CD14-positive monocyte (primary cell): ENCODE measurements around the gene NAA25. TPM values are rescaled to one million over a fixed set of nuclear protein-coding genes. Genes with fewer than 3 reads are reported as not detected.
A peak's percentile ranks its signal among the peaks of the same experiment; 100 is the strongest.

Experiments used
- DNase-seq, 3 donors: peaks; one replicate each; pipeline ENCODE4 v3.0.0-alpha.2; 2011 to 2022
- H2AFZ ChIP-seq: 2 replicates; pipeline ENCODE4 v1.6.0; 2012; ENCODE audit warnings: mild to moderate bottlenecking, low read depth, low read length, inconsistent platforms; ENCODE audit not compliant: insufficient read depth, poor library complexity, severe bottlenecking
- H3K27ac ChIP-seq, 2 donors: 1 replicate in 1 of 2; 2 replicates in 1 of 2; pipeline ENCODE4 v1.5.1; 2012 to 2013; ENCODE audit warnings: low read length in 2 of 2, control low read depth in 1 of 2, inconsistent platforms in 1 of 2, low read depth in 1 of 2, mild to moderate bottlenecking in 1 of 2
- H3K27me3 ChIP-seq, 2 donors: one replicate each; pipeline versions ENCODE4 v1.6.0 to v1.6.1; 2011 to 2013; ENCODE audit warnings: low read length in 2 of 2; ENCODE audit not compliant: control insufficient read depth in 2 of 2, insufficient read depth in 2 of 2
- H3K36me3 ChIP-seq, 2 donors: replicated peaks in 1 of 2; 1 replicate in 1 of 2; 2 replicates in 1 of 2; pipeline versions ENCODE4 v1.5.1 to v1.6.1; 2012 to 2013; ENCODE audit warnings: low read length in 2 of 2, control low read depth in 1 of 2, inconsistent platforms in 1 of 2, mild to moderate bottlenecking in 1 of 2; ENCODE audit not compliant: insufficient read depth in 2 of 2, control insufficient read depth in 1 of 2
- H3K4me1 ChIP-seq, 2 donors: 1 replicate in 1 of 2; 2 replicates in 1 of 2; pipeline versions ENCODE4 v1.5.1 to v1.6.1; 2012 to 2013; ENCODE audit warnings: low read length in 2 of 2, control low read depth in 1 of 2, inconsistent platforms in 1 of 2, mild to moderate bottlenecking in 1 of 2, moderate library complexity in 1 of 2; ENCODE audit not compliant: insufficient read depth in 2 of 2, control insufficient read depth in 1 of 2
- H3K4me2 ChIP-seq: replicated peaks from 2 replicates; pipeline ENCODE3; 2012; ENCODE audit warnings: low read length, moderate library complexity, mild to moderate bottlenecking; ENCODE audit not compliant: poor library complexity, severe bottlenecking; ENCODE audit errors: extremely low read depth
- H3K4me3 ChIP-seq, 3 experiments: fragments of 200-600 bp in 1 of 3; sonication (generic) in 1 of 3; replicated peaks in 1 of 3; 1 replicate in 2 of 3; 2 replicates in 1 of 3; pipeline ENCODE4 v1.5.1; 2011 to 2013; ENCODE audit warnings: low read length in 3 of 3, mild to moderate bottlenecking in 3 of 3, control low read depth in 2 of 3, low read depth in 2 of 3, inconsistent platforms in 1 of 3, moderate library complexity in 1 of 3
- H3K79me2 ChIP-seq: 2 replicates; pipeline ENCODE4 v1.6.0; 2012; ENCODE audit warnings: mild to moderate bottlenecking, control low read depth, inconsistent platforms, low read length, moderate library complexity; ENCODE audit not compliant: insufficient read depth
- H3K9ac ChIP-seq: 2 replicates; pipeline ENCODE4 v1.6.0; 2017; ENCODE audit warnings: low read length, mild to moderate bottlenecking; ENCODE audit not compliant: insufficient read depth, poor library complexity, severe bottlenecking
- H3K9me3 ChIP-seq, 2 donors: replicated peaks in 1 of 2; 1 replicate in 1 of 2; 2 replicates in 1 of 2; pipeline versions ENCODE4 v1.5.1 to v1.6.1; 2012 to 2013; ENCODE audit warnings: low read length in 2 of 2, control low read depth in 1 of 2; ENCODE audit not compliant: control insufficient read depth in 1 of 2, insufficient read depth in 1 of 2
- H4K20me1 ChIP-seq: 2 replicates; pipeline ENCODE4 v1.6.0; 2012; ENCODE audit warnings: mild to moderate bottlenecking, low read length, control low read depth, moderate library complexity; ENCODE audit not compliant: insufficient read depth
- H3K27ac Mint-ChIP-seq, 7 donors: one replicate each; pipeline ENCODE4 v1.8.0; 2020; ENCODE audit warnings: mild to moderate bottlenecking in 7 of 7, mixed read lengths in 7 of 7, moderate library complexity in 6 of 7, inconsistent platforms in 2 of 7
- H3K27me3 Mint-ChIP-seq, 3 donors: one replicate each; pipeline ENCODE4 v1.8.0; 2021 to 2022; ENCODE audit warnings: low read depth in 3 of 3, mild to moderate bottlenecking in 3 of 3, mixed read lengths in 3 of 3, moderate library complexity in 3 of 3, inconsistent platforms in 1 of 3
- H3K36me3 Mint-ChIP-seq, 2 donors: one replicate each; pipeline ENCODE4 v1.8.0; 2020; ENCODE audit warnings: mixed read lengths in 2 of 2, inconsistent platforms in 1 of 2, mild to moderate bottlenecking in 1 of 2
- H3K4me1 Mint-ChIP-seq: one replicate; pipeline ENCODE4 v1.8.0; 2020; ENCODE audit warnings: mild to moderate bottlenecking, mixed read lengths
- H3K4me3 Mint-ChIP-seq, 2 donors: one replicate each; pipeline ENCODE4 v1.8.0; 2020; ENCODE audit warnings: mild to moderate bottlenecking in 2 of 2, mixed read lengths in 2 of 2, moderate library complexity in 1 of 2
- H3K9me3 Mint-ChIP-seq, 7 donors: one replicate each; pipeline ENCODE4 v1.8.0; 2020 to 2022; ENCODE audit warnings: mixed read lengths in 7 of 7, mild to moderate bottlenecking in 6 of 7, moderate library complexity in 6 of 7, inconsistent platforms in 2 of 7
- CTCF ChIP-seq: fragments of 200-600 bp; IDR thresholded peaks from one replicate; pipeline ENCODE4 v1.8.0; 2022; ENCODE audit warnings: antibody characterized with exemption, mild to moderate bottlenecking
- WGBS: methylation state at CpG from one replicate; pipeline ENCODE4 v1.1.5; 2013; ENCODE audit warnings: missing lambda C conversion rate; ENCODE audit not compliant: insufficient coverage; 5-methylcytosine and 5-hydroxymethylcytosine counted together
- intact Hi-C, 2 donors: fragments of 100-400 bp; cut with micrococcal nuclease; formaldehyde crosslinking; loops; one replicate each; pipeline versions ENCODE4 v1.15.0 to v1.15.1; 2023
- polyA plus RNA-seq, 3 donors: library from polyadenylated mRNA; depleted of rRNA in 1 of 3; unstranded in 2 of 3; stranded (reverse) in 1 of 3; fragments of 300-500 nt in 2 of 3; fragments of >200 nt in 1 of 3; fragmentation: Illumina TruSeq in 2 of 3; gene quantifications; 1 replicate in 2 of 3; 2 replicates in 1 of 3; pipeline ENCODE4 v1.2.3, GENCODE V29; 2012 to 2021

The NAA25 gene
- polyA plus RNA-seq, 3 donors: 4.3 to 7.9 (median 7.3) TPM

- Mint-ChIP-seq H3K9me3 (no peaks in the 10 kb centered on the region), H3K36me3 (peaks cover 57 to 80% of the 10 kb centered on the region in 2 donors), H3K4me3 (no peak overlapping the region), H3K27me3 (no peaks in the 10 kb centered on the region), H3K27ac (peak overlapping the region in 2 of 7 donors; percentile 13 to 14), H3K4me1 (peaks cover 2% of the 10 kb centered on the region)
- Histone ChIP-seq H3K4me3 (no peak overlapping the region), H4K20me1 (peaks cover 22% of the 10 kb centered on the region), H3K4me2 (no peak overlapping the region), H3K27me3 (no peaks in the 10 kb centered on the region), H3K36me3 (peaks cover 61 to 92% of the 10 kb centered on the region in 2 donors), H3K79me2 (peaks cover 24% of the 10 kb centered on the region), H3K9ac (no peak overlapping the region), H2AFZ (no peak overlapping the region), H3K4me1 (no peaks in the 10 kb centered on the region), H3K9me3 (no peaks in the 10 kb centered on the region), H3K27ac (no peak overlapping the region)
- no CpG with 5 or more reads among the region's 1 CpG for WGBS
- DNase-seq: no peak
- no peak for TF ChIP-seq CTCF
- intact Hi-C loops: no loop called here
Measured at GRCh38 chr12:112087851-112088250, 20.7 kb downstream of the NAA25 start.

GRCh38 chr12:112087055-112087850 lies 21.3 kb downstream of the NAA25 start:
- Histone ChIP-seq H3K27me3 (no peaks in the 10 kb centered on the region), H3K27ac (no peak overlapping the region), H3K4me1 (no peaks in the 10 kb centered on the region), H4K20me1 (peaks cover 22% of the 10 kb centered on the region), H3K4me2 (no peak overlapping the region), H3K9me3 (no peaks in the 10 kb centered on the region), H3K4me3 (no peak overlapping the region), H3K36me3 (peaks cover 58 to 88% of the 10 kb centered on the region in 2 donors), H3K79me2 (peaks cover 18% of the 10 kb centered on the region), H2AFZ (no peak overlapping the region), H3K9ac (no peak overlapping the region)
- no CpG with 5 or more reads among the region's 2 CpGs for WGBS
- no peak for DNase-seq
- Mint-ChIP-seq H3K4me3 (no peak overlapping the region), H3K27me3 (peaks cover 0 to under 1% (median 0%) of the 10 kb centered on the region in 3 donors), H3K27ac (peak overlapping the region in 2 of 7 donors; percentile 51 to 64), H3K9me3 (no peaks in the 10 kb centered on the region), H3K4me1 (peaks cover 2% of the 10 kb centered on the region), H3K36me3 (peaks cover 54 to 77% of the 10 kb centered on the region in 2 donors)
- intact Hi-C loops: no loop called here
- no peak for TF ChIP-seq CTCF
